ENCODE data around the gene EMILIN2.

GRCh38 chr18:2902327-2902726, 55.5 kb downstream of the EMILIN2 start:
- TF ChIP-seq CTCF (IDR thresholded peaks at IDR 0.05; ENCODE audit: insufficient read depth, low read length) (no peak), POLR2AphosphoS5 (IDR thresholded peaks at IDR 0.05; ENCODE audit: low read depth) (no peak), REST (IDR thresholded peaks at IDR 0.05; ENCODE audit: insufficient replicate concordance, low read depth) (no peak), GABPA (IDR thresholded peaks at IDR 0.05; ENCODE audit: low read depth) (no peak), SPI1 (IDR thresholded peaks at IDR 0.05; ENCODE audit: borderline replicate concordance, low read depth) (no peak)

All from HL-60 (cell line).